ENCODE measurements around the gene CLMN. TPM values are rescaled to one million over a fixed set of nuclear protein-coding genes. Genes with fewer than 3 reads are reported as not detected.

The CLMN gene
- total RNA-seq, result 26.8 TPM
- long read RNA-seq, full-length matches to known transcripts, result 2 of 26 reads
- long read RNA-seq, partial matches to known transcripts, result 16 of 26 reads
- long read RNA-seq, other reads (novel, unspliced or antisense), result 8 of 26 reads

DNA sequence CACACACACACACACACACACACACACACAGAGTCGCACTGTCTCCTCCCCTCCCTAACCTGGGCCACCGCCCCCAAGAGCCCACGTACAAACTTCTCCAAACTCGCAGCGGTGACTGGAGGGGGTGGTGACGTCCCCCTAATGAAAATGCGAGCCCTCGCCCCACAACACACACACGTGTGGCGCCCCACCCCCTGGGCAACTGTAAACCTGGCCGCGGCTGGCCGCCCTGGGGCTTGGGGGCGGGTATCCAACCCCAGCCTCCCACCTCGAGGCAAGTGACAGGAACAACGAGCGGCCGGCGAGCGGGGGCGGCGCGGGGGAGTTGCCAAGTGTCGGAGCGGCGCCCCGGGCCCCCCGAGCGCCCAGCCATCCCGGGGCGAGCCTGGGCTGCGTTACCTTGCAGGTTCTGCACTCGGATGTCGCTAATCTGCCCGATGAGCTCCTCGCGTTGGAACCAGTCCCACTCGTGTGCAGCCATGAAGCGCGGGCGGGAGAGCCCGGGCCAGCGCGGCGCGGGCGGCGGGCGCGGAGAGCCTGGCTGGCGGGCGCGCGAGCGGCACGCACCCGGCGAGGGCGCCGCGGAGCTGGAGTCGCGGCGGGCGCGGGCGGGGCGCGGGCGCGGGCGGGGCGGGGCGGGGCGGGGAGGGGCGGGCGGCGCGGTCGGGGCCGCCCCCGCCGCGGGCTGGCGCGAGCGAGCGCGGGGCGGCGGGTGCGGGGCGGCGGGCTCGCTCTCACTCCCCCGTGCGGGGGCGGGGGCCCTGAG lies at the start of gene CLMN:
Gene CLMN, minus strand, starts transcription at position 597 of the 766 bp plus-strand sequence. Its CDS starts 116 bp downstream, at position 481.
- H3K27me3 ChIP-seq (ENCODE audit: low read depth), result no peaks in the 10 kb centered on the region

GRCh38 chr14:95365401-95365800 lies 45.7 kb upstream of the CLMN start:
- intact Hi-C loops (cut with DNase I), result no loop called here

More for the DNA sequence above, at the start of gene CLMN:
- Histone ChIP-seq H3K9me3 (no peaks in the 10 kb centered on the region), H3K36me3 (no peaks in the 10 kb centered on the region), H3K4me1 (peaks cover 22% of the 10 kb centered on the region), H3K4me3 (peak within 1 kb of the TSS; percentile 80), H3K27ac (peak within 1 kb of the TSS; percentile 73)
- intact Hi-C loops (cut with DNase I), result no loop called here
- TF ChIP-seq, protein P1, sequence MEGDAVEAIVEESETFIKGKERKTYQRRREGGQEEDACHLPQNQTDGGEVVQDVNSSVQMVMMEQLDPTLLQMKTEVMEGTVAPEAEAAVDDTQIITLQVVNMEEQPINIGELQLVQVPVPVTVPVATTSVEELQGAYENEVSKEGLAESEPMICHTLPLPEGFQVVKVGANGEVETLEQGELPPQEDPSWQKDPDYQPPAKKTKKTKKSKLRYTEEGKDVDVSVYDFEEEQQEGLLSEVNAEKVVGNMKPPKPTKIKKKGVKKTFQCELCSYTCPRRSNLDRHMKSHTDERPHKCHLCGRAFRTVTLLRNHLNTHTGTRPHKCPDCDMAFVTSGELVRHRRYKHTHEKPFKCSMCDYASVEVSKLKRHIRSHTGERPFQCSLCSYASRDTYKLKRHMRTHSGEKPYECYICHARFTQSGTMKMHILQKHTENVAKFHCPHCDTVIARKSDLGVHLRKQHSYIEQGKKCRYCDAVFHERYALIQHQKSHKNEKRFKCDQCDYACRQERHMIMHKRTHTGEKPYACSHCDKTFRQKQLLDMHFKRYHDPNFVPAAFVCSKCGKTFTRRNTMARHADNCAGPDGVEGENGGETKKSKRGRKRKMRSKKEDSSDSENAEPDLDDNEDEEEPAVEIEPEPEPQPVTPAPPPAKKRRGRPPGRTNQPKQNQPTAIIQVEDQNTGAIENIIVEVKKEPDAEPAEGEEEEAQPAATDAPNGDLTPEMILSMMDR (IDR thresholded peaks at IDR 0.05), result no peak
- ATAC-seq, result peak; percentile 57 to 76
- peak; percentile 61 for DNase-seq

GRCh38 chr14:95364481-95365209 lies 44.9 kb upstream of the CLMN start:
- Histone ChIP-seq H3K4me3 (no peak overlapping the region), H3K9me3 (no peaks in the 10 kb centered on the region), H3K4me1 (no peaks in the 10 kb centered on the region), H3K27ac (no peak overlapping the region), H3K27me3 (ENCODE audit: low read depth) (peaks cover 28% of the 10 kb centered on the region), H3K36me3 (no peaks in the 10 kb centered on the region)
- DNase-seq, result no peak
- no peak for ATAC-seq
- intact Hi-C loops (cut with DNase I), result no loop called here
- TF ChIP-seq, protein P1 (IDR thresholded peaks at IDR 0.05), result no peak

More at GRCh38 chr14:95365401-95365800, 45.7 kb upstream of the CLMN start:
- ATAC-seq, result no peak
- no peak overlapping the region for H3K4me3 ChIP-seq
- H3K27ac ChIP-seq, result no peak overlapping the region
- no peaks in the 10 kb centered on the region for H3K36me3 ChIP-seq
- DNase-seq, result no peak
- peaks cover 25% of the 10 kb centered on the region for H3K27me3 ChIP-seq (ENCODE audit: low read depth)
- TF ChIP-seq, protein P1 (IDR thresholded peaks at IDR 0.05), result no peak
- no peaks in the 10 kb centered on the region for H3K9me3 ChIP-seq
- H3K4me1 ChIP-seq, result no peaks in the 10 kb centered on the region

DNA sequence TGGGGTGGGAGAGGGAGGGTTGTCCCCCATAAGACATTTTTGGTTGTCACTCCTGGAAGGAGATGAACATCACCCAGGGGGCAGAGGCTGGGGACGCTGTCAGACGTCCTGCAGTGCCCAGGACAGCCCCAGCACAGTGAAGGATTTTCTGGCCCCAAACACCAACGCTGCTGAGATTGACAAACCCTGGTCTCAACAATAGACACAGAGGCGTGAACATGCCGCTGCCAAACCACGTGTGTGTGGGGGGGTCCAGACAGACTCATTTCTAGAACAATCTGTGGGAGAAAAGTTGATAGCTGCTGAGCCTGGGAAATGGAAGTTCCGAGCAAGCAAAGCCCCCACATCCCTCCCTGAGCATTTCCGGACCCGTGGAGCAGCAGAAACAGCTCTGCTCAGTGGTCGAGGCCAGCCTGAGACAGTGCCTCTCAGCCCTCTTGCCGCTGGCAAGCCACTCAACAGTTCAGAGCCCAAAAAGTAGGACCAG lies 43.8 kb upstream of the CLMN start:
- TF ChIP-seq, protein P1 (IDR thresholded peaks at IDR 0.05), result no peak
- Histone ChIP-seq H3K4me1 (no peaks in the 10 kb centered on the region), H3K27ac (no peak overlapping the region), H3K4me3 (no peak overlapping the region), H3K27me3 (ENCODE audit: low read depth) (peaks cover 28% of the 10 kb centered on the region), H3K36me3 (no peaks in the 10 kb centered on the region), H3K9me3 (no peaks in the 10 kb centered on the region)
- no peak for DNase-seq
- ATAC-seq, result no peak
- intact Hi-C loops (cut with DNase I), result no loop called here

- intact Hi-C loops (cut with DNase I), result no loop called here
- TF ChIP-seq, protein P1 (IDR thresholded peaks at IDR 0.05), result no peak
- H3K27me3 ChIP-seq (ENCODE audit: low read depth), result peaks cover 28% of the 10 kb centered on the region
- no peak overlapping the region for H3K27ac ChIP-seq
- H3K9me3 ChIP-seq, result no peaks in the 10 kb centered on the region
- H3K4me3 ChIP-seq, result no peak overlapping the region
- ATAC-seq, result no peak
- no peaks in the 10 kb centered on the region for H3K4me1 ChIP-seq
- no peaks in the 10 kb centered on the region for H3K36me3 ChIP-seq
- DNase-seq, result no peak
Measured at GRCh38 chr14:95362138-95362494, 42.4 kb upstream of the CLMN start.

Data from lower lobe of right lung (tissue), 2 donors.